Measurements from ENCODE around the gene TRAPPC11. TPM values are rescaled to one million over a fixed set of nuclear protein-coding genes. Genes with fewer than 3 reads are reported as not detected.

Gene TRAPPC11
- polyA plus RNA-seq, 1 experiment: 21.2 TPM

DNA sequence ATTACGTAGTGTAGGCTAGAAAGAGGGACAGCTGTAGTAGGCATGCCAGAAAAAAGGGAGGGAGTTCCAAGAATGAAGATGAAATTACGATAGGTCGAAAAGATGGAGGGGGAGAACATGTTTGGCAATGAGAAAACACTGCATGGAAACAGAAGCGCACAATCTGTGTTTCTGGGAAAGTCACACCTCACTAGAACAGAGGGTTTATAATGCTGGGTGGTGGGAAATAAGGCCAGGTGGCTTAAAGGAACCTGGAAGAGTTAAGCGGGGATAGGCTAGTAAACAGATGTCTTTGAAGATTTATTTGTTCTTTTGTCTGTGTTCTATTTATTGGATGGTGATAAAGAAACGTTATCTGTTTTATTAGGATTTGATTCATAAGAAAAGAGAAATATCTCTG lies 29.1 kb downstream of the TRAPPC11 start:
- CTCF ChIA-PET: no interaction called here
- DNase-seq (ENCODE audit: low read depth): no peak
- TF ChIP-seq, protein P1, sequence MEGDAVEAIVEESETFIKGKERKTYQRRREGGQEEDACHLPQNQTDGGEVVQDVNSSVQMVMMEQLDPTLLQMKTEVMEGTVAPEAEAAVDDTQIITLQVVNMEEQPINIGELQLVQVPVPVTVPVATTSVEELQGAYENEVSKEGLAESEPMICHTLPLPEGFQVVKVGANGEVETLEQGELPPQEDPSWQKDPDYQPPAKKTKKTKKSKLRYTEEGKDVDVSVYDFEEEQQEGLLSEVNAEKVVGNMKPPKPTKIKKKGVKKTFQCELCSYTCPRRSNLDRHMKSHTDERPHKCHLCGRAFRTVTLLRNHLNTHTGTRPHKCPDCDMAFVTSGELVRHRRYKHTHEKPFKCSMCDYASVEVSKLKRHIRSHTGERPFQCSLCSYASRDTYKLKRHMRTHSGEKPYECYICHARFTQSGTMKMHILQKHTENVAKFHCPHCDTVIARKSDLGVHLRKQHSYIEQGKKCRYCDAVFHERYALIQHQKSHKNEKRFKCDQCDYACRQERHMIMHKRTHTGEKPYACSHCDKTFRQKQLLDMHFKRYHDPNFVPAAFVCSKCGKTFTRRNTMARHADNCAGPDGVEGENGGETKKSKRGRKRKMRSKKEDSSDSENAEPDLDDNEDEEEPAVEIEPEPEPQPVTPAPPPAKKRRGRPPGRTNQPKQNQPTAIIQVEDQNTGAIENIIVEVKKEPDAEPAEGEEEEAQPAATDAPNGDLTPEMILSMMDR (IDR thresholded peaks at IDR 0.05; ENCODE audit: insufficient read depth, low read depth, low read length): no peak
- POLR2A ChIA-PET: no interaction called here
- peaks cover 8% of the 10 kb centered on the region for H3K36me3 ChIP-seq (ENCODE audit: control insufficient read depth, insufficient read depth, low read length)
- H3K27me3 ChIP-seq (ENCODE audit: control insufficient read depth, insufficient read depth, low read length): no peaks in the 10 kb centered on the region
- H3K4me3 ChIP-seq (ENCODE audit: low read depth, low read length): no peak overlapping the region

DNA sequence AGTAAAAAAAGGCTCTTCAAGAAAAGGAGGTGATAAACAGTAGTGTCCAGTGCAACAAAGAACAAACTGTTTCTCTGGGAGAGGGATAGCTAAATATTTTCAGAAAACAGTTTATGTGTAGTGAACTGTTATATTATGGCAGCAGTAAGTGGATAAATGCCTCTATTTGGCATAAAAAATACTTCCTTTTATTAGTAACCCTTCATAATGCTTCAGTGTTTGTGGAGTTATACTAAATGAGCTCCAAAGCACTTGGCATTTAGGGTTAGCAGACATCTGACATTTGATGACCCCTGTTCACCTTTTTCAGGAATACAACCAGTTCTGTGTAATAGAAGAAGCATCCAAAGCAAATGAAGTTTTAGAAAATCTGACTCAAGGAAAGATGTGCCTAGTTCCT lies 31.9 kb downstream of the TRAPPC11 start:
- no peak overlapping the region for H3K4me3 ChIP-seq (ENCODE audit: low read depth, low read length)
- H3K27me3 ChIP-seq (ENCODE audit: control insufficient read depth, insufficient read depth, low read length): no peaks in the 10 kb centered on the region
- TF ChIP-seq, protein P1 (IDR thresholded peaks at IDR 0.05; ENCODE audit: insufficient read depth, low read depth, low read length): no peak
- ChIA-PET CTCF (no interaction called here), POLR2A (no interaction called here)
- H3K36me3 ChIP-seq (ENCODE audit: control insufficient read depth, insufficient read depth, low read length): peaks cover 8% of the 10 kb centered on the region
- no peak for DNase-seq (ENCODE audit: low read depth)

DNA sequence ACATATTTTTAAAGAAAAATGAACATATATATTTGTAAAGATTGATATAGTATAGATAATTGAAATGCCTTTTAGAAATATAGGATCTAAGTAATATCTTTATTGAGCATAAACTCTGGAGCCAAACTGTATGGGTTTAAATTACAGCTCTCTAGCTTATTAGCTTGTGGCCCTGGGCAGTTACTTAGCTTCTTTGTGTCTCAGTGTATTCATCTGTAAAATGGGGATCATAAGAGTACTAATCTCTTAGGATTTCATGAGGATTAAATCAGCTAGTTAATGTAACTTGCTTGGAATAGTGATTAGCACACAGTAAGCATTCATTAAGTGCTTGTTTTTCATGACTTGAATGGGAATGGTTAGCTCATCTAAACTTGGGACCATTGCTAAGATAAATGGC lies 32.8 kb downstream of the TRAPPC11 start:
- ChIA-PET CTCF (no interaction called here), POLR2A (interaction anchor here (0.6 kb wide), 1 partner anchor 14 kb away, joined by 4 read pairs; no protein-coding TSS in a partner anchor)
- no peak for DNase-seq (ENCODE audit: low read depth)
- Histone ChIP-seq H3K27me3 (ENCODE audit: control insufficient read depth, insufficient read depth, low read length) (no peaks in the 10 kb centered on the region), H3K36me3 (ENCODE audit: control insufficient read depth, insufficient read depth, low read length) (peaks cover 10% of the 10 kb centered on the region), H3K4me3 (ENCODE audit: low read depth, low read length) (no peak overlapping the region)
- TF ChIP-seq, protein P1 (IDR thresholded peaks at IDR 0.05; ENCODE audit: insufficient read depth, low read depth, low read length): no peak

DNA sequence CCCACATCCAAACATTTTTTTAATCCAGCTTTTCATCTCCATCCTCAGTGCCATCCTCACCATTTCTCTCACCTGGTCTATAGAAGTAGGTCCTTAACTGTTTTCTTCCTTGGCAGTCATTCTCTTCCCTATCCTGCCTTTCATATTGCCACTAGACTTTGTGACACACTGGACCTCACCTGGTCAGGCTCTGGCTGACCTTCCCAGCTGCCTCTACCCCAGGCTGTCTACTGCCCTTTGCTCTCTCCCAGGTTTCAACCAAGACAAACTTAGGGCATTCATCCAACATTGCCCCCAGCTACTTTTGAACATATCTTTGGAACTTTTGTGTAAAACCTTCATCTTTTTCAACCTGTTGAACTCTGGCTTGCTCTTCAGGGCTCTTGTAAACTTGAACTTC lies 39.8 kb downstream of the TRAPPC11 start:
- TF ChIP-seq, protein P1 (IDR thresholded peaks at IDR 0.05; ENCODE audit: insufficient read depth, low read depth, low read length): no peak
- H3K36me3 ChIP-seq (ENCODE audit: control insufficient read depth, insufficient read depth, low read length): peaks cover 10% of the 10 kb centered on the region
- ChIA-PET CTCF (interaction anchor here (0.6 kb wide), 1 partner anchor 650 kb away, joined by 3 read pairs; no protein-coding TSS in a partner anchor), POLR2A (no interaction called here)
- no peak for DNase-seq (ENCODE audit: low read depth)
- H3K4me3 ChIP-seq (ENCODE audit: low read depth, low read length): no peak overlapping the region
- no peaks in the 10 kb centered on the region for H3K27me3 ChIP-seq (ENCODE audit: control insufficient read depth, insufficient read depth, low read length)

DNA sequence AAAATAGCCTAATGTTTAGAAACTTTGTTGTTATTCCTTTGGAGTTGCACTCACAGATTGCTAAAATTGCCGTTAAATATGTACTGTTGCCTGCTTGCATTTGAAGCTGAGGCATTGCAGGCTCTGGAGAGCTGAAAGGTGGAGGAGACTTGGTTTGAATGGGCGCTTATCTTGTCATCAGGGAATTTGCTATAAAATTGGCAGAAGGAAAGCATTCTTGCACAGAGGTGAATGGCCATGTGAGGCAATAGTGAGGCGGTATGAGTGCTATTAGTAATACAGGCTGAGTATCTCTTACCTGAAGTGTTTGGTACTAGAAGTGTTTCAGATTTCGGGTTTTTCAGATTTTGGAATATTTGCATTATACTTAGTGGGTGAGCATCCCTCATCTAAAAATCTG lies 41.3 kb downstream of the TRAPPC11 start:
- POLR2A ChIA-PET: no interaction called here

More for the DNA sequence above, 41.3 kb downstream of the TRAPPC11 start:
- CTCF ChIA-PET: no interaction called here
- DNase-seq (ENCODE audit: low read depth): no peak
- Histone ChIP-seq H3K36me3 (ENCODE audit: control insufficient read depth, insufficient read depth, low read length) (peaks cover 10% of the 10 kb centered on the region), H3K4me3 (ENCODE audit: low read depth, low read length) (no peak overlapping the region), H3K27me3 (ENCODE audit: control insufficient read depth, insufficient read depth, low read length) (no peaks in the 10 kb centered on the region)
- TF ChIP-seq, protein P1 (IDR thresholded peaks at IDR 0.05; ENCODE audit: insufficient read depth, low read depth, low read length): no peak
